Lung microvascular endothelial cell (primary cell): ENCODE data around the gene EFCAB6. TPM values are rescaled to one million over a fixed set of nuclear protein-coding genes. Genes with fewer than 3 reads are reported as not detected.

Experiments
- DNase-seq, 2 donors: peaks; one replicate each; pipeline versions ENCODE4 v3.0.0 to v3.0.0-alpha.2; 2010; ENCODE audit warnings: low read depth in 2 of 2
- total RNA-seq: library from RNA; depleted of rRNA; stranded (reverse); fragments of >200 nt; gene quantifications from 2 replicates; pipeline ENCODE4 v1.2.1, GENCODE V29; 2014

The EFCAB6 gene
- total RNA-seq, 1 donor from 2014 or later = 0.20 TPM

- no peak for DNase-seq
Measured at GRCh38 chr22:43642319-43643206, 169.5 kb downstream of the EFCAB6 start.

GRCh38 chr22:43639228-43639948 lies 172.7 kb downstream of the EFCAB6 start:
- DNase-seq = no peak

DNA sequence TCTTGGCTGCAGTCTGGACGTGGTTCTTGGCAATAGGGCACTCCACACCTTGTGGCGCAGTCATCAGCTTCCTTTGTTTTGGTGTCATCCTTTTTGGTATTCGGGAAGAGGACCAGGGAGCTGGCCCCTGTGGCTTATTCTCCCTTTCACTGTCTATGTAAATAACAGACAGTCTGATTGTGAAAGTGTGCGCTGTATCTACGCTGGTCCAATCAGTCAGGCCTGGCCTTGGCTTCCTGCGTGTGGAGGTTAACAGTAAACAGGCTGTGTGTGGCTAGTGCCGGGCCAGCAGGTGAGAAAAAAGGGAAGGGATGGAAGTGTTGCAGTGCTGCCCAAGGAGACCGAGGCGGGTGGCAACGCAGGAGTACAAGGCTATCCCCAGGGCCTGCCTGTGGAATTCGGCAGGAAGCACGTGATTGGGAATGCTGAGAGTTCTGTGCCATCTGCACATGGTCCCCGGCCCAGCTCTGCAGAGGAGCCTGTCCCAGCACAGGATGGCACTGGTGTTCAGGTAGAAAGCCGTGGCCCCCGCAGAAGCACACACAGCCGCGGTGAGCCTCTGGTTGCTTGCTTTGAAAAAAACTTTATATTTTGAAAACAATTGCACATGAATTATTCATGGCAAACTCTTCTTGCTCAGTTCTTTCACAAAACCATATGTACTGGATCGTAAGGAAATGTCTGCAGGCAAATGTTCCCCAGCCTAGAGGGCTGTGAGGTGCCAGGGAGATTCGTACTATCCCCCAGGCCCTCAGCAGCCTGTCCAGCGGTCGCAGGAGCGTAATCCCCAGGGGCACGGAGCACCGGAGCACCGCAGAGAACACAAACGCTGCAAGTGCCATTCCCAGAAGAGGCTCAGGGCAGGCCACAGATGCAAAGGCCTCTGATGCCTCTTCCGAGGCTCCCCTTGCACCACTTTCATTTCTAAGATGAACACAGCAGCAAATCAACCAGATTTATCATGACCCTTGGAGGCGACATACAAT lies 174.5 kb downstream of the EFCAB6 start:
- DNase-seq = no peak

- no peak for DNase-seq
Measured at GRCh38 chr22:43636086-43636485, 176.0 kb downstream of the EFCAB6 start.

DNA sequence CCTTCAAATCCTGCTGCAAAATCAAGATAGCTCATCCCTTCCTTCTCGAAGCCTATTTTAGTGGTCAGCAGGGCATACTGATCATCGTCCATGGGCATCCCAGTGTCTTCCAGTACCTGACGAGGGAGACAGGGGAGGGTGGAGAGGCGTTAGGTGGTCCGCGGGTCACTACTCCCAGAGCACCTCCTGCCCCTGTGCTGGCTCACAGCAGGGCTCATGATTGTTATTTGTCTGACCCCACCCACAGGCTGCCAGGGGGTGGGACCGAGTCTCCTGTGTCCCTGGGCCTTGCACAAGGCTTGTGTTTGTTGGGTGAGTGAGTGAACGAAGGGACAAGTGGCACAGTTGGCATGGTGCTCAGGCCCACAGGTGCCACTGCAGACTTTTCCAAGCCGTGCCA lies 177.0 kb downstream of the EFCAB6 start:
- no peak for DNase-seq

DNA sequence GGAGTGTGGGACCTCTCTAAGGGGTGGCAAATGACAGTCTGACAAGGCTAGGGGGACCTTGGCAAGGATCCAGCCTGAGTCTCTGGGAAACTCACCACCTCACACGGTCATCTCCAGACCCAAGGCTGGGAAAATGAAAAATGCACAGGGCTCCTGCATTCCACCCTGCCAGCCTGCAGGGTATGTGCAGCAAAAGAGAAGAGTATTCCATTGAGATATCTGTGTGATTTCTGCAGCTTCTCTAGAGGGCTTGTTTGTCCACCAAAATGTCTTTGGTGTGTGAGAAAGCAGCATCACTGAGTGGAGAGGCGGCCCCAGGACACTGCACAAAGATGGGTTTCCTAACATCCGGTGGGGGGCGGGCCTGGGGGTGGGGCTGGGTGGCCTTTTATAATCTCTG lies 177.8 kb downstream of the EFCAB6 start:
- DNase-seq = no peak

- DNase-seq = no peak
Measured at GRCh38 chr22:43633631-43634285, 178.3 kb downstream of the EFCAB6 start.

GRCh38 chr22:43631846-43632245 lies 180.3 kb downstream of the EFCAB6 start:
- no peak for DNase-seq

DNA sequence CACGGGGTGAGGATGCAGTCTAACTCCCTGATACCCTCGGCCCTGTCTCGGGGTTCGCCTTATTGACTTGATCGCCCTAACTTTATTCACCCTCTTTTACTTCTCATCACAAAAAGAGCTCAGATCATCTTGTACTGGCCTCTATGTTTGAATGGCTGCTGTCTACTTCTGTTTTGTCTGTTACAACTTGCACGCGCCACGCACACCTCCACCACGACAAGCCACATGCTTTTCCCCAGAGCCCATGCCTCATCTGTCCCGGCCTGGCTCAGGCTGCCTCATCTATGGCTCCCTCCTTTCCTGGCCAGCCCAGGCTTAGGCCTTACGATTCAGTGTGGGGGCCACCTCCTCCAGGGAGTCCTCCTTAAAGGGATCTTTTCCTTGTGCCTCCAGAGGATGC lies 180.9 kb downstream of the EFCAB6 start:
- no peak for DNase-seq

- no peak for DNase-seq
Measured at GRCh38 chr22:43630451-43630850, 181.7 kb downstream of the EFCAB6 start.

GRCh38 chr22:43628250-43628649 lies 183.9 kb downstream of the EFCAB6 start:
- no peak for DNase-seq

DNA sequence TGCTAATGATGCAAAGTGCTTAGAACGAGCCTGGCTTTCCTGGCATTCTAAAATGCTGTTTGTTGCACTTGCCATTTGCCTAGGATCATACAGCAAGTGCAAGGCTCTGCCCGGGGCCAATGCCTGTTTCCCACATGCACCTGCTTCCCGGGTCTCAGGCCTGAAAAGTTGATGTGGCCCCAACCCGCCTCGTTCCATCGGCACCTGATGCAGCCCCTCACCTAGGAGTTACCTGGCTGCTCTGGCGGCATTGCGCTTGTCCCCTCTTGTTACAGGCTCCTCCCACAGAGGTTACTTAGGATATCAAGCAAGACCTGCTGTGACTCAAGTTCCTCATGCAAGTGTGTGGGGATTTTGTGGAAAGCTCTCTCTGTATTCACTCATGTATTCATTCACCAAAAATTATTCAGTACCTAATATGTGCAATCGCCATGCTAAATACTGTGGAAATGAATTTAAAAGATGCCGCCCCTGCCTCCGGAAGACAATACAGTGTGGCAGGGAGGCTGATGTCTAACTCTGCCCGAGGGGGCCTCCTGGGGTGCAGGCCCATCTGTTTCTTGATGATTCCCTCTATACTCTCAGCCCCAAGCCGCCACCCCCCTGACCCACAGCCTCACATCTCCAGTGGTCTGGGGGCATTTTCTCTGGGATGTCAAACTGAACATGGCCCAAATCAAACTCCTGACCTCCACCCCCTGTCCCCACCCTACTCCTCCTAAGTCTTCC lies 184.5 kb downstream of the EFCAB6 start:
- DNase-seq = no peak

GRCh38 chr22:43625242-43625641 lies 186.9 kb downstream of the EFCAB6 start:
- no peak for DNase-seq

GRCh38 chr22:43624144-43624998 lies 187.7 kb downstream of the EFCAB6 start:
- no peak for DNase-seq

GRCh38 chr22:43622886-43623285 lies 189.2 kb downstream of the EFCAB6 start:
- no peak for DNase-seq

- DNase-seq = no peak
Measured at GRCh38 chr22:43620197-43620596, 191.9 kb downstream of the EFCAB6 start.

- no peak for DNase-seq
Measured at GRCh38 chr22:43618517-43618916, 193.6 kb downstream of the EFCAB6 start.

DNA sequence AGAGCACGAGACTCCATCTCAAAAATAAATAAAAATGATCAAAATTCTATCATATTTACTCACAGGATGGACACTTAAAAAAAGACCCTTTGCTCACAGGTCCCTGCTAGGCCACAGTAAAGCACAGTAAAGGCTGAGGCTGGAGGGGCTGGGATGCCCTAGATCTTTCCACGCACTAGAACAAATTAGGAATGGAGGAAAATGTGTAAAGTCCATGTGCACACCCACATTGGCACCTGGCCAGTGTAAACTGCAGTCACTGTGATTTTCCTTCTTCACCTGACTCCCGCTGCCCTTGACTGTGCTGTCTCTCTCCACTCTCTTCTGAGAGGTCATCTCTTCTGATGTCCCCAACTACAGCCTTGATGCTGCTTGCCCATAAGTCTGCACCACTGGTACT lies 195.5 kb downstream of the EFCAB6 start:
- DNase-seq = peak in 1 of 2 donors; percentile 14

GRCh38 chr22:43600265-43600664 lies 211.8 kb downstream of the EFCAB6 start:
- DNase-seq = no peak
